ENCODE measurements around the gene FMC1.

Gene FMC1

GRCh38 chr7:139382439-139382838 lies 41.3 kb downstream of the FMC1 start:
- no peak for TF ChIP-seq CTCF (IDR thresholded peaks at IDR 0.05; ENCODE audit: low read depth, low read length, missing control alignments)
- H3K4me3 ChIP-seq (ENCODE audit: low read depth, low read length): no peak overlapping the region
- DNase-seq (ENCODE audit: low read depth): no peak

GRCh38 chr7:139384611-139385010 lies 43.5 kb downstream of the FMC1 start:
- TF ChIP-seq CTCF (IDR thresholded peaks at IDR 0.05; ENCODE audit: low read depth, low read length, missing control alignments): no peak
- DNase-seq (ENCODE audit: low read depth): no peak
- H3K4me3 ChIP-seq (ENCODE audit: low read depth, low read length): no peak overlapping the region

GRCh38 chr7:139387594-139387993 lies 46.5 kb downstream of the FMC1 start:
- no peak for TF ChIP-seq CTCF (IDR thresholded peaks at IDR 0.05; ENCODE audit: low read depth, low read length, missing control alignments)
- H3K4me3 ChIP-seq (ENCODE audit: low read depth, low read length): no peak overlapping the region
- DNase-seq (ENCODE audit: low read depth): no peak

- DNase-seq (ENCODE audit: low read depth): no peak
- no peak for TF ChIP-seq CTCF (IDR thresholded peaks at IDR 0.05; ENCODE audit: low read depth, low read length, missing control alignments)
- no peak overlapping the region for H3K4me3 ChIP-seq (ENCODE audit: low read depth, low read length)
Observed at GRCh38 chr7:139389091-139389490, 48.0 kb downstream of the FMC1 start.

DNA sequence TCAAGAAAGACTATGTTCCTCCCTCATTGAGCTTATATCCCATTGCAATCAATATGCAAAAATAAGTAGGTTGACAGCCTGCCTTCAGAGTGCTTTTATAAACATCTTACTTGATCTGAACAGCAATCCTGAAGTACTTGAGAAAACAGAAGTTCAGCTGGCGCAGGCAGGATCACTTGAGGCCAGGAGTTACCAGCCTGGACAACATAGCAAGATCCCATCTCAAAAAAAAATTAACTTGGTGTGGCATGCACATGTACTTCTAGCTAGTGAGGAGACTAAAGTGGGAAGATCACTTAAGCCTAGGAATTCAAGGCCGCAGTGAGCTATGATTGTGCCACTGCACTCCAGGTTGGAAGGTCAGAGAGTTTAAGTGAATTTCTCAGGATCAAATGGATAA lies 48.6 kb downstream of the FMC1 start:
- DNase-seq (ENCODE audit: low read depth): no peak
- no peak for TF ChIP-seq CTCF (IDR thresholded peaks at IDR 0.05; ENCODE audit: low read depth, low read length, missing control alignments)
- H3K4me3 ChIP-seq (ENCODE audit: low read depth, low read length): no peak overlapping the region

- no peak for TF ChIP-seq CTCF (IDR thresholded peaks at IDR 0.05; ENCODE audit: low read depth, low read length, missing control alignments)
- no peak for DNase-seq (ENCODE audit: low read depth)
- H3K4me3 ChIP-seq (ENCODE audit: low read depth, low read length): no peak overlapping the region
Observed at GRCh38 chr7:139393621-139394211, 52.6 kb downstream of the FMC1 start.

- no peak for DNase-seq (ENCODE audit: low read depth)
- TF ChIP-seq CTCF (IDR thresholded peaks at IDR 0.05; ENCODE audit: low read depth, low read length, missing control alignments): no peak
Observed at GRCh38 chr7:139394540-139394939, 53.4 kb downstream of the FMC1 start.

More at GRCh38 chr7:139394540-139394939, 53.4 kb downstream of the FMC1 start:
- no peak overlapping the region for H3K4me3 ChIP-seq (ENCODE audit: low read depth, low read length)

Measured in GM12864 (cell line).